Mucosa of descending colon (tissue), 3 donors: ENCODE results near the gene HOXA1. TPM values are rescaled to one million over a fixed set of nuclear protein-coding genes. Genes with fewer than 3 reads are reported as not detected.

ENCODE experiments used
- ATAC-seq: fragments of 200-7000 bp; cut with Tn5 transposase; one replicate; pipeline ENCODE4 v1.9.1; 2020; ENCODE audit warnings: mild to moderate bottlenecking, moderate library complexity
- DNase-seq, 3 donors: peaks; one replicate each; pipeline ENCODE4 v3.0.0-alpha.2; 2020
- H3K36me3 ChIP-seq: fragments of 200-600 bp; one replicate; pipeline ENCODE4 v1.8.0; 2021; ENCODE audit warnings: low read depth, mild to moderate bottlenecking
- H3K4me1 ChIP-seq: fragments of 200-600 bp; one replicate; pipeline ENCODE4 v1.8.0; 2021; ENCODE audit warnings: low read depth, mild to moderate bottlenecking
- H3K4me3 ChIP-seq: fragments of 200-600 bp; one replicate; pipeline ENCODE4 v1.8.0; 2021; ENCODE audit warnings: mild to moderate bottlenecking
- H3K9me3 ChIP-seq: fragments of 200-600 bp; one replicate; pipeline ENCODE4 v1.8.0; 2021; ENCODE audit warnings: mild to moderate bottlenecking
- intact Hi-C, 2 donors: fragments of 100-400 bp; cut with DNase I in 1 of 2; cut with micrococcal nuclease in 1 of 2; formaldehyde crosslinking; loops; one replicate each; pipeline versions ENCODE4 v1.11.0 to v1.11.1; 2022; cut with DNase I, micrococcal nuclease
- long read RNA-seq, 2 donors: library from polyadenylated mRNA; unstranded; transcript quantifications; one replicate each; pipeline ENCODE4 v2.0.0, GENCODE V29; 2019 to 2021
- total RNA-seq, 3 donors: library from RNA; stranded (reverse); fragmentation: NEBNext Ultra II Directional in 2 of 3; extraction: Animal tissue kit (Norgen Biotek cat#: 25700) in 2 of 3; gene quantifications; one replicate each; pipeline versions ENCODE4 v1.2.1 to v1.2.4, GENCODE V29; 2021 to 2023
- TF ChIP-seq, protein P1 (sequence below): fragments of 200-600 bp; IDR thresholded peaks from one replicate; pipeline ENCODE4 v1.8.0; 2022; ENCODE audit warnings: antibody characterized with exemption, mild to moderate bottlenecking
- donor health status: DM: no; HTN: no; CAD: no; lungs with moderate emphysema.
- donor health status: DM: no; HTN: no; CAD: no.
- donor health status: DM: no; HTN: yes; CAD: no.

Gene HOXA1
- total RNA-seq = 1 to 10 TPM; 1.5 to 2.7 (median 2.1) TPM
- long read RNA-seq, donor 1, partial matches to known transcripts = 0 of 2 reads
- long read RNA-seq, donor 1, other reads (novel, unspliced or antisense) = 0 of 2 reads
- long read RNA-seq, donor 2 = 0 reads

- intact Hi-C loops = loop anchor here in 1 of 2 donors (10.0 kb wide), 1 partner anchor 231 kb away; the partner anchor contains the start of gene SKAP2
- Histone ChIP-seq H3K36me3 (no peaks in the 10 kb centered on the region), H3K4me3 (peak within 1 kb of the TSS; percentile 85), H3K4me1 (peaks cover 22% of the 10 kb centered on the region), H3K9me3 (no peaks in the 10 kb centered on the region)
- ATAC-seq = peak; percentile 82
- peak; percentile 90 to 92 (median 91) for DNase-seq
- TF ChIP-seq, protein P1, sequence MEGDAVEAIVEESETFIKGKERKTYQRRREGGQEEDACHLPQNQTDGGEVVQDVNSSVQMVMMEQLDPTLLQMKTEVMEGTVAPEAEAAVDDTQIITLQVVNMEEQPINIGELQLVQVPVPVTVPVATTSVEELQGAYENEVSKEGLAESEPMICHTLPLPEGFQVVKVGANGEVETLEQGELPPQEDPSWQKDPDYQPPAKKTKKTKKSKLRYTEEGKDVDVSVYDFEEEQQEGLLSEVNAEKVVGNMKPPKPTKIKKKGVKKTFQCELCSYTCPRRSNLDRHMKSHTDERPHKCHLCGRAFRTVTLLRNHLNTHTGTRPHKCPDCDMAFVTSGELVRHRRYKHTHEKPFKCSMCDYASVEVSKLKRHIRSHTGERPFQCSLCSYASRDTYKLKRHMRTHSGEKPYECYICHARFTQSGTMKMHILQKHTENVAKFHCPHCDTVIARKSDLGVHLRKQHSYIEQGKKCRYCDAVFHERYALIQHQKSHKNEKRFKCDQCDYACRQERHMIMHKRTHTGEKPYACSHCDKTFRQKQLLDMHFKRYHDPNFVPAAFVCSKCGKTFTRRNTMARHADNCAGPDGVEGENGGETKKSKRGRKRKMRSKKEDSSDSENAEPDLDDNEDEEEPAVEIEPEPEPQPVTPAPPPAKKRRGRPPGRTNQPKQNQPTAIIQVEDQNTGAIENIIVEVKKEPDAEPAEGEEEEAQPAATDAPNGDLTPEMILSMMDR = no peak
Observed at GRCh38 chr7:27095897-27096767, at the start of gene HOXA1. HOXA1 (minus strand) TSS chr7:27096000; CDS start chr7:27095912, 88 bp downstream.

GRCh38 chr7:27145165-27145913, 49.5 kb upstream of the HOXA1 start:
- ATAC-seq = no peak
- Histone ChIP-seq H3K4me1 (peaks cover 32% of the 10 kb centered on the region), H3K36me3 (no peaks in the 10 kb centered on the region), H3K9me3 (no peaks in the 10 kb centered on the region), H3K4me3 (no peak overlapping the region)
- intact Hi-C loops = loop anchor here in 1 of 2 donors (5.0 kb wide), 1 partner anchor 463 kb away; no protein-coding TSS in a partner anchor
- TF ChIP-seq, protein P1 = no peak
- DNase-seq = peak in 2 of 3 donors; percentile 42 to 61

DNA sequence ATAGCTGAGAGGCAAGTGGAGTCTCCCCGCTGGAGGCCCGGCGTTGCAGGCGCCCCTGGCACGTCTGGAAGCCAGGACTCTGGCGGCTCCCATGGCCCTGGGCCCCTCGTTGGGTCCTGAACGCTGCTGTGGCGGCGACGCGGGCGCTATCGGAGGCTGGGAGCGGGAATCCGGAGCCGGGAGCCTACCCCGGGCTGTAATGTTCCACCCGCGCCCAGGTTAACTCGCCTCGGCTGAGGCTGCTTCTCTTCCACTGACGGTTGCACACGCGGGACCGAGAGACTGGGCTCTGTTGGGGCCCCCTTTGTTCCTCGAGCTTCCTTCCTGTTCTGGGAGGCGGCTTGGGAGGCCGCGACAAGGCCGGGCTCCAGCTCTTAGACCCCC, 49.0 kb upstream of the HOXA1 start:
- DNase-seq (peak in 1 of 3 donors; percentile 59), ATAC-seq (no peak)
- Histone ChIP-seq H3K4me3 (no peak overlapping the region), H3K36me3 (no peaks in the 10 kb centered on the region), H3K4me1 (peaks cover 32% of the 10 kb centered on the region), H3K9me3 (no peaks in the 10 kb centered on the region)
- TF ChIP-seq, protein P1 = no peak
- intact Hi-C loops = loop anchor here in 1 of 2 donors (5.0 kb wide), 2 partner anchors 287 to 462 kb away; no protein-coding TSS in a partner anchor

DNA sequence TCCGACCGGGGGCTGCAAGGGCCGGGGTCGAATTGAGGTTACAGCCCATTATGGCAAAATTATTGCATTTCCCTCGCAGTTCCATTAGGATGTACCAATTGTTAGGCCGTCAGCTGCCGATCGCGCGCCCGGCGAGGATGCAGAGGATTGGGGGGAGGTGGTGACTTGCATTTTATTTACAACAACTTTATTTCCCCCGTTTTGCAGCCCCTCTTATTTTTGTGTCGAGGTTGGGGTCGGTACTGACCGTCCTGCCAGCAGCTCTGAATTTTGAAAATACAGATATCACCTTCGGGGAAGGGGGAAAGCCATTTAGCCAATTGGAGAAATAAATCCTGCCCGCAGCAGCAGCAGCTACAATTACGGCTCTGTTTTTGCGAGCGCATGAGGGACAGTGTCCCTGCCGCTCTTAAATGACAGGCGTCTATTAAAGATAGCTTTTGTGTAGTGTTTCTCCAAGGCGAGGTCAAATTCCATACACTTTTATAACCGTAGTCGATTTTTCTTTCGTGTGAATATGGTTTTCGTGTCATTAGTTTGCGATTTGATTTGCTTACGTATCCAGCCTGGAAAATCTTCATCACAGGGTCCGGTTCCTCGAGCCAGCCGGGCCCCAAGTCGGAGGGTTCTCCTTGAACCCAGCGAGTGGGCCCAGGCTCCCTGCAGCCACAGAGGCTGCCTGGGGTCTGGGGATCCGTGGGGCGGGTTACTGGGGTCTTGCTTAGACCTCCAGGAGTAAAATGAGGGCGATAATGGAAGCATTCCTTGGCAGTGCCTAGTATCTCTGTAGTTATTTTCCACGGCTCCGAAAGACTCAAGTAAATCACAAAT, 48.4 kb upstream of the HOXA1 start:
- H3K4me3 ChIP-seq = no peak overlapping the region
- intact Hi-C loops = loop anchor here in 1 of 2 donors (5.0 kb wide), 1 partner anchor 287 kb away; no protein-coding TSS in a partner anchor
- peaks cover 28% of the 10 kb centered on the region for H3K4me1 ChIP-seq
- H3K36me3 ChIP-seq = no peaks in the 10 kb centered on the region
- ATAC-seq (no peak), DNase-seq (peak in 2 of 3 donors; percentile 47 to 55)
- H3K9me3 ChIP-seq = no peaks in the 10 kb centered on the region
- TF ChIP-seq, protein P1 = no peak
